ENCODE results near the gene TMEM154. TPM values are rescaled to one million over a fixed set of nuclear protein-coding genes. Genes with fewer than 3 reads are reported as not detected.

The TMEM154 gene
- total RNA-seq, 1 donor from 2014 or later = 0.24 TPM

DNA sequence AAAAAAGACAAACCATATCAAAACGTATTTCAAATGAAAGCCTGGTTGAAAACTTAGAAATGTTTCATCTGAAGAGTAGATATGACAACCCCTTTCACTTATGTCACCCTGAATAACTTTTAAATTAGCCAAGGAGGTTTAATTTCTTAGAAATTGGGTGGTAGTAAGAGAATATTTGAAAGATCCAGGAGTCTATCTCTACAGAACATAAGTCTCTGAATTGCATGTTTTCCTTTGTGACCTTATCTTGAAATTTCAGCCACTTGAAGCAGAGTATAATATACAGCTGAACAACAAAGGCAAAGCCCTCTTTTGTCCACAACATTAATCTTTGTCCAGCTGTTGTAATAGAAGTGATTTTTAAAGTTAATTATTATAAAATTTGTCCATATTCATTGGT is 49.5 kb downstream of the TMEM154 start:
- no peak for DNase-seq (ENCODE audit: low read depth)

- DNase-seq (ENCODE audit: low read depth) = no peak
Measured at GRCh38 chr4:152629908-152630307, 49.9 kb downstream of the TMEM154 start.

DNA sequence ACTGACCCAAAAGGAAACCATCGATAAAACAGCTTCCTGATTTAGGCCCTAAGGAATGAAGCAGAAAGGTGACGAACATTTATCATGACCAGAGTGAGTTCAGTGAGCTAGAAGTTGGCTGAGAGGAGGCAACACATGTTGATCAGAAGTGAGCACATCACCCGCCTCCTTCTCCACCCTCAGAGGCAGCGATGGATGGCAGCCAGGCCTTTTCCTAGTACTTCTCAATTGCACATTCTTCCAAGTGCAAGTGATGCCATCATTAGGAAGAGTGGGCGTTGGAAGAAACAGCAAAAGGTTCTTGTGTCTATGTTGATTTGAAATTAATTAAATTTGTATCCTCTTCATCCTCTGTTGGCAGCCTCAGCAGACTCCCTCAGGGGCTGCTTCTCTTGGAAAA is 51.7 kb downstream of the TMEM154 start:
- DNase-seq (ENCODE audit: low read depth) = no peak

DNA sequence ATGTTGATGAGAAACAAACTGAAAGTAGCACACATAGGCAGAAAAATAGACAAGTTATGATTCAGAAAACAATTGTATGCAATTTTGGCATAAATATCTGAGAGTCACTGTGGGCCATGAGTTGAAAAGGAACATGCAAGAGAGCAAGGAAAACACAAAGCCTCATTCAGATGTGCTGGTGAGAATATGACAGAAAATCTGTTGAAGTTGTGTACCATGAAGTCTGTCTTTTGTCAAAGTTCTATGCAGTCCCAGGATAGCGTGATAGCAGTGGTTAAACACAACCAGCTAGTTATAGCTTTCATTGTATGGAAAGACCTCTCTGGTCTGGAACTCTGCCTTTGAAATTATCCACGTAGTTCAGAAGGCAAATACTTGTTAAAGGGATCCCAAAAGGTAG is 53.0 kb downstream of the TMEM154 start:
- DNase-seq (ENCODE audit: low read depth) = no peak

DNA sequence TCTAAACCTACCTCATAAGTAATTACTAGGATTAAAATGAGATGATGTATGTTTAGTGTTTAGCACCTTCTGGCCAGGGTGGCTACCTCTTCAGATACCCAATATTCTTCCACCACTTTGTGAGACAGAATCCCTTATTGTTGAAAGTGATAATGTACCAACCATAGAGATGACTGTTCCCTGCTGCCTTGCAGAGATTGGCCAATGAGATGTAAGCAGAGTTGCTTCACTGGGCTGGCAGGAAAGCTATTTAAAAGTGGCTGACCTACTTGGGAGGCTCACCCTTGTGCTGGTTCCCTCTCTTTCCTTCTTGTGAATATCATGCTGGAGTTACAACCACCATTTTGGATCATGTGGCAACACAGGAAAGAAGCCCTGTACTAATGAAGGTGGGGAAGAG is 58.9 kb downstream of the TMEM154 start:
- DNase-seq (ENCODE audit: low read depth) = no peak

- DNase-seq (ENCODE audit: low read depth) = no peak
Measured at GRCh38 chr4:152620218-152620617, 59.6 kb downstream of the TMEM154 start.

DNA sequence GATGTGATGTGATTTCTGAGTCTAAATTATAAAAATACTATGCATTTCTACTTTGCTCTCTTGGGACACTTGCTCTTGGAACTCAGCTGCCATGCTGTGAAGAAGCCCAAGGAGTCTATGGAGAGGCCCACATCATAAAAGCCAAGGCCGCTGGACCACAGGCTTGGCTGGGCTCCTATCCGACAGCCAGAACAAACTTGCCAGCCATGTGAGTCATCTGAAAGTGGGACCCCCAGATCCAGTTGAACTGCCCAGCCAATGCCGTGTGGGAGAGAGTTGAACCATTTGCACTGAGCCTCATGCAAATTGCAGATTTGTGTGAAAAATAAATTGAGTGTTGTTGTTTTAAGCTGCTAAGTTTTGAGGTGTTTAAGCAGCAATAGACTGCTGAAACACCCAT is 60.2 kb downstream of the TMEM154 start:
- DNase-seq (ENCODE audit: low read depth) = no peak

GRCh38 chr4:152618971-152619370 is 60.8 kb downstream of the TMEM154 start:
- no peak for DNase-seq (ENCODE audit: low read depth)

DNA sequence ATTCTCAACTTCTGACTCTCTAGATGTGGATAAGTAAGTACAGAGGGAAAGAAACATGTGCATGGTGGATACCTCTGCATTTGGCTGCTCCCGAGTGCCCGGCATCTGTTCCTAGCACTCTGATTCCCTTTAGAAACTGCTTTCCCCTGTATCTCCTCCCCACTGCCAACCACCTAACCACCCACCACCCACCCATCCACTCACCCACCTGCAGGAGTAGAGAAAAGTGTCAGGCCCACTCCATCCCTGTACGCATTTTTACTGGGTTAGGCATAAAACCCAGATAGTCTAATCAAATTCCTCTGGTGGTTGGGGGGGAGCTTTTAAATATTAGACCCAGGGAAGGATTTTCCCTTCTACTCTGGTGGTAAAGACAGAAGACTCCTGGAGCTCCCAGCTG is 63.0 kb downstream of the TMEM154 start:
- DNase-seq (ENCODE audit: low read depth) = no peak

- DNase-seq (ENCODE audit: low read depth) = no peak
Measured at GRCh38 chr4:152613841-152614721, 65.7 kb downstream of the TMEM154 start.

DNA sequence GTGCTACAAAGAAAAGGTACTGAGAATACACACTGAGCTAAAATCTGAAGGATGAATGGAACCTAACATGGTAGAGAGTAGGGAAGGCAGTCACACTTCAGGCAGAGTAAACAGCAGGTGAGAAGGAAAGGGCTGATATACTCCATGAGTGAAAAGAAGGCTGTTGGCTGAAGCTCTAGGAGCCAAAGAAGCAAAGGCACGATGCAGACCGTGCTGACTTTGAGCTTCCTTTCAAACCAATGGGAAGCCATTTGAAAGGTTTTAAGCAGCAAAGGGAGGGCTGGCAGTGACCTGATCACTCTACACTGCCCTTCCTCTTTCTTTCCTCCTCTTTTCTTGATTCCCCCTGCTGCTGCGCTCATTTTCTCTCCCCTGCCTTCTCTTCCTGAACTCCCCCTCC is 66.4 kb downstream of the TMEM154 start:
- no peak for DNase-seq (ENCODE audit: low read depth)

DNA sequence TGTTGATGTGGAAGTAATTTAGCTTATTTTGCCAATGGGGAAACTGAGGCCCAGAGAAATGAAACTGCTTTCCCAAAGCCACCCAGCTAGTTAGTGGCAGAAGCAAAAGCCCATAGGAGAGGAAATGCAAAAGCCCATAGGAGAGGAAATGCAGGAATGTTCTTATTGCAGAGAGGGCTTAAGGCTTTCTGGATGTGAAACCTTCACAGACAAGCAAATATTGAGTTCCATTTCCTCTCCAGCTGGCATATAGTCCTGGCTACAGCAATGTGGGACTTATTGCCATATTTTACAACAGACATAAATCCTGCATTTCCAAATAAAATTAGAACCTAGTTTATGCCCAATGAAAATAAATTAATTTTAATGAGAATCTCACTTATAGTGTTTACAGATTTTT is 69.7 kb downstream of the TMEM154 start:
- no peak for DNase-seq (ENCODE audit: low read depth)

GRCh38 chr4:152609481-152609880 is 70.3 kb downstream of the TMEM154 start:
- DNase-seq (ENCODE audit: low read depth) = no peak

- no peak for DNase-seq (ENCODE audit: low read depth)
Measured at GRCh38 chr4:152607178-152607577, 72.6 kb downstream of the TMEM154 start.

DNA sequence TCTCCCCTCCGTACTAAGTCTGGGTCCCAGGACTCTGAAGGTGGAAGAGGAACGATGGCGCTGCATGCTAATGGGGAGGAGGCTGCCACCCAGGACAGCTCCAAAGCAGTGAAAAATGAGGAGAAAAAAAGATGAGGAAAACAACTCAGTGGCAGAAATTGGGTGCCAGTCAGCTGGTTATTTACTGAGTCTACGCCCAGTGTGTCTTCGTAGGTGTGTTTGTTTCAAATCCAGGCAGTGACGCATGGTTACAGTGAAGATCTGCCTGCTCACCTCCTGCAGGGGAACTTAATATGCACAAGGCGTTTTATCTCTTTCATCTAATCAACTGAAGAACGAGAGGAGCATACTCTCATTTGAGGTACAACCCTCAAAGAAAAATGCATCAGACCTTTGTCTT is 73.0 kb downstream of the TMEM154 start:
- DNase-seq (ENCODE audit: low read depth) = no peak

GRCh38 chr4:152605641-152606335 is 74.0 kb downstream of the TMEM154 start:
- peak; percentile 86 for DNase-seq (ENCODE audit: low read depth)

DNA sequence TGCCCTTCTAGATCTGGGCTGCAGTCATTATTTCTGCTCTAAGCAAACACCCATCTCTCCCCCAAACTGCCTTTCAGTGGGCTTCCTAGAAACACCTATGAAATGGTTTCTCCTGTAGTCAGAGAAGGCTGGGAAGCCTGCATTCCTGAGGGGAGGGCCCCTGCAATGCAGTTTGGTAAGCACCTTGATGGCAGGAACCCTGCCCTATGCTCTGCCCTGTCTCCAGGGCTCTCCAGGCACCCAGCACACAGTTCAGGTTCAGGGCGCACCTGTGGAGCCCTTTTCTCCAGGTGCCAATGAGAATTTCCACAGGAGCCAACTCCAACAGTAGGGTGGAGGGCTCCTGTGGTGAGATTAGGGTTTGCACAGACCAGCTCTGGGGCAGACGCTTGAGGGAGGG is 74.8 kb downstream of the TMEM154 start:
- DNase-seq (ENCODE audit: low read depth) = no peak

DNA sequence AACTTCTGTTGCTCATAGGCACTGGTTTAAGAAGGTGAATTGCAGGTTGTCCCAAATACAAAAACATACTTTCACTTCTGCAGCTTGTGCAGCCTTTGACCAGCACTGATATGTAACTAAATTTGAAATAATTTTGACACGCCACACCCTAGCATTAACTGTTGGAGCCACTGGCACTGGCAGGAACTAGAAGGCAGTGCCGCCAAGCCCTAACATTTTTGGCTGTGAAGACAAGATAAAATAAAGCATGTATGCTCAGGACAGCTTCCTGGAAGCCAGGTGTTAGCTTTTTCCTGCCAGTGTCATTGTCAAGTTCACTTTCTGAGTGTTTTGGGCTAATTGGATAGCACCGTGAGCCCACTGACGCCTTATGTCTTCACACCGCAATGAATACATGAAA is 78.6 kb downstream of the TMEM154 start:
- DNase-seq (ENCODE audit: low read depth) = no peak

GRCh38 chr4:152599636-152600035 is 80.2 kb downstream of the TMEM154 start:
- no peak for DNase-seq (ENCODE audit: low read depth)

- no peak for DNase-seq (ENCODE audit: low read depth)
Measured at GRCh38 chr4:152599095-152599494, 80.7 kb downstream of the TMEM154 start.

- no peak for DNase-seq (ENCODE audit: low read depth)
Measured at GRCh38 chr4:152598454-152598853, 81.3 kb downstream of the TMEM154 start.

All from myocyte (in vitro differentiated cells).